ENCODE results near the gene PHF11.

Gene PHF11

GRCh38 chr13:49512578-49512977 lies 16.8 kb downstream of the PHF11 start:
- no peak overlapping the region for H3K4me3 ChIP-seq (replicated peaks; ENCODE audit: low read depth, low read length)
- TF ChIP-seq, protein P1, sequence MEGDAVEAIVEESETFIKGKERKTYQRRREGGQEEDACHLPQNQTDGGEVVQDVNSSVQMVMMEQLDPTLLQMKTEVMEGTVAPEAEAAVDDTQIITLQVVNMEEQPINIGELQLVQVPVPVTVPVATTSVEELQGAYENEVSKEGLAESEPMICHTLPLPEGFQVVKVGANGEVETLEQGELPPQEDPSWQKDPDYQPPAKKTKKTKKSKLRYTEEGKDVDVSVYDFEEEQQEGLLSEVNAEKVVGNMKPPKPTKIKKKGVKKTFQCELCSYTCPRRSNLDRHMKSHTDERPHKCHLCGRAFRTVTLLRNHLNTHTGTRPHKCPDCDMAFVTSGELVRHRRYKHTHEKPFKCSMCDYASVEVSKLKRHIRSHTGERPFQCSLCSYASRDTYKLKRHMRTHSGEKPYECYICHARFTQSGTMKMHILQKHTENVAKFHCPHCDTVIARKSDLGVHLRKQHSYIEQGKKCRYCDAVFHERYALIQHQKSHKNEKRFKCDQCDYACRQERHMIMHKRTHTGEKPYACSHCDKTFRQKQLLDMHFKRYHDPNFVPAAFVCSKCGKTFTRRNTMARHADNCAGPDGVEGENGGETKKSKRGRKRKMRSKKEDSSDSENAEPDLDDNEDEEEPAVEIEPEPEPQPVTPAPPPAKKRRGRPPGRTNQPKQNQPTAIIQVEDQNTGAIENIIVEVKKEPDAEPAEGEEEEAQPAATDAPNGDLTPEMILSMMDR (IDR thresholded peaks at IDR 0.05; ENCODE audit: low read depth, low read length, missing control alignments) = no peak
- DNase-seq (ENCODE audit: extremely low read depth, low read depth) = no peak

DNA sequence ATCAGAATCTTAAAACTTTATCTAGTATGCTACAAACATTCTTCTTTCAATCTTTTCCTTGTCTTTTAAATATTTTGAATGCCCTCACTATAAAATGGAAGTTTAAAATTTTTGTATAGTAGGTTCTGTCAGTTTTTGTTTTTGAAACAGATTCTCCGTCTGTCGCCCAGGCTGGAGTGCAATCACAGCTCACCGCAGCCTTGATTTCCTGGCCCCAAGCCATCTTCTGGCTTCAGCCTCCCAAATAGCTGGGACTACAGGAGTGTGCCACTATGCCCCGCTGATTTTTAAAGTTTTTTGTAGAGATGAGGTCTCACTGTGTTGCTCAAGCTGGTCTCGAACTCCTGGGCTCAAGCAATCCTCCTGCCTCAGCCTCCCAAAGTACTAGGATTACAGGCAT lies 20.7 kb downstream of the PHF11 start:
- H3K4me3 ChIP-seq (replicated peaks; ENCODE audit: low read depth, low read length) = no peak overlapping the region
- DNase-seq (ENCODE audit: extremely low read depth, low read depth) = no peak
- TF ChIP-seq, protein P1 (IDR thresholded peaks at IDR 0.05; ENCODE audit: low read depth, low read length, missing control alignments) = no peak

GRCh38 chr13:49517461-49517860 lies 21.7 kb downstream of the PHF11 start:
- no peak for DNase-seq (ENCODE audit: extremely low read depth, low read depth)
- no peak overlapping the region for H3K4me3 ChIP-seq (replicated peaks; ENCODE audit: low read depth, low read length)
- TF ChIP-seq, protein P1 (IDR thresholded peaks at IDR 0.05; ENCODE audit: low read depth, low read length, missing control alignments) = peak; percentile 63

DNA sequence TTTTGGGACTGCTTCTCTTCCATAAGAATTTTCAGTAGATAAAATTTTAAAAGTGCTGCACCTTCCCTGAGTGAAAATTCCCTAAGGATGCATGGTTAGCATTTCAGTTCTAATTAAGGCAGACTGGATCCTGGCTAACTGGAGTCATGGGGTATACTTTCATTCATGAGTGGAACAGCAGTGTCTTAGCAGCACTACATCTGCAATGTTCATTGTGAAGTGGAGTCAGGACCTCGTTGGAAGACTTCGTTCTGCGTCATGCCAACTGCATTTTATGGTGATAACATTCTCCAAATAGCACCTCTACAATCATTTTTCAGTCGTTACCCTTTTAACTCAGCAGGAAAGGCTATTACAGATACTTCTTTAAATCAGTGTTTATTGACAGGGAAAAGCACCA lies 25.5 kb downstream of the PHF11 start:
- DNase-seq (ENCODE audit: extremely low read depth, low read depth) = no peak
- H3K4me3 ChIP-seq (replicated peaks; ENCODE audit: low read depth, low read length) = no peak overlapping the region
- TF ChIP-seq, protein P1 (IDR thresholded peaks at IDR 0.05; ENCODE audit: low read depth, low read length, missing control alignments) = no peak

GRCh38 chr13:49524740-49525501 lies 29.2 kb downstream of the PHF11 start:
- no peak for DNase-seq (ENCODE audit: extremely low read depth, low read depth)
- TF ChIP-seq, protein P1 (IDR thresholded peaks at IDR 0.05; ENCODE audit: low read depth, low read length, missing control alignments) = no peak

GRCh38 chr13:49527123-49527522 lies 31.4 kb downstream of the PHF11 start:
- DNase-seq (ENCODE audit: extremely low read depth, low read depth) = no peak
- H3K4me3 ChIP-seq (replicated peaks; ENCODE audit: low read depth, low read length) = no peak overlapping the region
- TF ChIP-seq, protein P1 (IDR thresholded peaks at IDR 0.05; ENCODE audit: low read depth, low read length, missing control alignments) = no peak

More at GRCh38 chr13:49524740-49525501, 29.2 kb downstream of the PHF11 start:
- H3K4me3 ChIP-seq (replicated peaks; ENCODE audit: low read depth, low read length) = no peak overlapping the region

Measured in HFF-Myc (cell line).